Osteoblast (primary cell): Measurements from ENCODE around the gene ENOX1. TPM values are rescaled to one million over a fixed set of nuclear protein-coding genes. Genes with fewer than 3 reads are reported as not detected.
A peak's percentile ranks its signal among the peaks of the same experiment; 100 is the strongest.

Source experiments
- DNase-seq: peaks from one replicate; pipeline ENCODE4 v3.0.0; 2011; ENCODE audit warnings: low spot score, mixed read lengths; ENCODE audit not compliant: insufficient read length; ENCODE audit errors: missing footprints
- H2AFZ ChIP-seq: 2 replicates; pipeline ENCODE4 v1.6.0; 2011; ENCODE audit warnings: mild to moderate bottlenecking, low read length
- H3K27ac ChIP-seq: 2 replicates; pipeline ENCODE4 v1.5.1; 2011; ENCODE audit warnings: mild to moderate bottlenecking, low read depth, low read length, moderate library complexity
- H3K27me3 ChIP-seq: 2 replicates; pipeline ENCODE4 v1.6.0; 2012; ENCODE audit warnings: mild to moderate bottlenecking, control low read depth, inconsistent platforms, low read length, moderate library complexity; ENCODE audit not compliant: insufficient read depth
- H3K36me3 ChIP-seq: 2 replicates; pipeline ENCODE4 v1.5.1; 2011; ENCODE audit warnings: mild to moderate bottlenecking, low read length, control low read depth, moderate library complexity; ENCODE audit not compliant: insufficient read depth
- H3K4me1 ChIP-seq: 2 replicates; pipeline ENCODE4 v1.5.1; 2011; ENCODE audit warnings: mild to moderate bottlenecking, low read length, control low read depth, moderate library complexity; ENCODE audit not compliant: insufficient read depth
- H3K4me2 ChIP-seq: 2 replicates; pipeline ENCODE4 v1.6.0; 2011; ENCODE audit warnings: mild to moderate bottlenecking, low read length; ENCODE audit not compliant: insufficient read depth
- H3K4me3 ChIP-seq: fragments of 200-600 bp; sonication (generic); 3 replicates; pipeline ENCODE4 v1.5.1; 2012; ENCODE audit warnings: mild to moderate bottlenecking, low read length, inconsistent platforms; ENCODE audit not compliant: insufficient read depth
- H3K79me2 ChIP-seq: 2 replicates; pipeline ENCODE4 v1.6.0; 2012; ENCODE audit warnings: mild to moderate bottlenecking, low read length, control low read depth, inconsistent platforms; ENCODE audit not compliant: insufficient read depth
- H3K9me3 ChIP-seq: 2 replicates; pipeline ENCODE4 v1.5.1; 2011; ENCODE audit warnings: low read depth, low read length, control low read depth
- H4K20me1 ChIP-seq: 2 replicates; pipeline ENCODE4 v1.6.0; 2012; ENCODE audit warnings: mild to moderate bottlenecking, low read length, control low read depth; ENCODE audit not compliant: insufficient read depth
- total RNA-seq: library from RNA; depleted of rRNA; stranded (reverse); fragments of >200 nt; gene quantifications from 2 replicates; pipeline ENCODE4 v1.2.3, GENCODE V29; 2012
- TF ChIP-seq, protein P1 (sequence below): IDR thresholded peaks from 2 replicates; pipeline ENCODE4 v1.5.1; 2011; ENCODE audit warnings: mild to moderate bottlenecking, low read depth, low read length, moderate library complexity; ENCODE audit errors: extremely low read depth

The ENOX1 gene
- total RNA-seq, 1 donor = 5.4 TPM

DNA sequence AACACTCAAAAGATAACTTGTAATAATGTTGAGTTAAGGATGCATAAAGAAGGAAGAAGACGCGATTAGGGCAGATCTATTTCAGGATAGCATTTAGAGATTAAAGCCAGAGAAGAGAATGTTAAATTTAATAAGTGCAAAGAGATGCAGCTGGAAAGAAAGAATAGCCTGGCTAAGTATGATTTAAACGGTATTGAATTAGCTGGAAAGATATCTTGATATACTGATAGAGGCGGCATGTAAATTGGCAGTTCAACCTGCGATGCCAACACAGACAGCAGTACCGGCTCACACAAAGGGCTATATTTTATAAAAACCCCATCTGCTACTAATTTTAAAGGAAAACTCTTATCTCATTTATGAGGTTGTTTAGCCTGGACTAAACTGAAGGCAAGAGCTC lies 121.4 kb downstream of the ENOX1 start:
- peaks cover 22% of the 10 kb centered on the region for H3K4me1 ChIP-seq
- H3K27me3 ChIP-seq = no peaks in the 10 kb centered on the region
- no peaks in the 10 kb centered on the region for H4K20me1 ChIP-seq
- H3K79me2 ChIP-seq = no peaks in the 10 kb centered on the region
- peak overlapping the region; percentile 52 for H3K27ac ChIP-seq
- no peak overlapping the region for H3K4me3 ChIP-seq
- no peaks in the 10 kb centered on the region for H3K9me3 ChIP-seq
- H2AFZ ChIP-seq = peak overlapping the region; percentile 84
- TF ChIP-seq, protein P1, sequence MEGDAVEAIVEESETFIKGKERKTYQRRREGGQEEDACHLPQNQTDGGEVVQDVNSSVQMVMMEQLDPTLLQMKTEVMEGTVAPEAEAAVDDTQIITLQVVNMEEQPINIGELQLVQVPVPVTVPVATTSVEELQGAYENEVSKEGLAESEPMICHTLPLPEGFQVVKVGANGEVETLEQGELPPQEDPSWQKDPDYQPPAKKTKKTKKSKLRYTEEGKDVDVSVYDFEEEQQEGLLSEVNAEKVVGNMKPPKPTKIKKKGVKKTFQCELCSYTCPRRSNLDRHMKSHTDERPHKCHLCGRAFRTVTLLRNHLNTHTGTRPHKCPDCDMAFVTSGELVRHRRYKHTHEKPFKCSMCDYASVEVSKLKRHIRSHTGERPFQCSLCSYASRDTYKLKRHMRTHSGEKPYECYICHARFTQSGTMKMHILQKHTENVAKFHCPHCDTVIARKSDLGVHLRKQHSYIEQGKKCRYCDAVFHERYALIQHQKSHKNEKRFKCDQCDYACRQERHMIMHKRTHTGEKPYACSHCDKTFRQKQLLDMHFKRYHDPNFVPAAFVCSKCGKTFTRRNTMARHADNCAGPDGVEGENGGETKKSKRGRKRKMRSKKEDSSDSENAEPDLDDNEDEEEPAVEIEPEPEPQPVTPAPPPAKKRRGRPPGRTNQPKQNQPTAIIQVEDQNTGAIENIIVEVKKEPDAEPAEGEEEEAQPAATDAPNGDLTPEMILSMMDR = no peak
- peak overlapping the region; percentile 50 for H3K4me2 ChIP-seq
- no peak for DNase-seq
- H3K36me3 ChIP-seq = no peaks in the 10 kb centered on the region

DNA sequence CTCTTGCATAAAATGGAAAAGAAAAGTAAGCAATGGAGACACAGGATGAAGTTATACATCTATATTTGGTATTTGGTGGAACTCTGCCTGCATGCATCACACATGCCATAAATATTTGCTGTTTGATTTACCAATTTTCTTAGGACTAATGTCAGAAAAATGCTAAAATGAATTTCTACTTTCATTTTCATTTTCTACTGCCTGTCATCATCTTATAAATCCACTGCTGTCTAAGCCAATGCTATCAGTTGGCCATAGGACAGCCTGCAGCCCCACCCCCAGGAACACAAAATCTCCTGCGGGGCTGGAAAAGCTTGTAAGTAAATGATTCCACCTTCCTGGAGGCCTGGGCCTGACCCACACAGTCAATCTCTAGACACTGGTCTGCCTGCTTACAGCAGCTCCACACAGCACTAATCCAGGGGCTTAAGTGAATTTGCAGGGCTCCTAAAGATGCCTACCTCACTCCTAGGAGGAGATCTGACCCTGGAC lies 122.0 kb downstream of the ENOX1 start:
- TF ChIP-seq, protein P1 = no peak
- Histone ChIP-seq H3K27ac (peak overlapping the region; percentile 52), H4K20me1 (no peaks in the 10 kb centered on the region), H3K9me3 (no peaks in the 10 kb centered on the region), H3K4me2 (peak overlapping the region; percentile 50), H2AFZ (peak overlapping the region; percentile 84), H3K4me1 (peaks cover 22% of the 10 kb centered on the region), H3K36me3 (no peaks in the 10 kb centered on the region), H3K79me2 (no peaks in the 10 kb centered on the region), H3K27me3 (no peaks in the 10 kb centered on the region), H3K4me3 (no peak overlapping the region)
- no peak for DNase-seq

DNA sequence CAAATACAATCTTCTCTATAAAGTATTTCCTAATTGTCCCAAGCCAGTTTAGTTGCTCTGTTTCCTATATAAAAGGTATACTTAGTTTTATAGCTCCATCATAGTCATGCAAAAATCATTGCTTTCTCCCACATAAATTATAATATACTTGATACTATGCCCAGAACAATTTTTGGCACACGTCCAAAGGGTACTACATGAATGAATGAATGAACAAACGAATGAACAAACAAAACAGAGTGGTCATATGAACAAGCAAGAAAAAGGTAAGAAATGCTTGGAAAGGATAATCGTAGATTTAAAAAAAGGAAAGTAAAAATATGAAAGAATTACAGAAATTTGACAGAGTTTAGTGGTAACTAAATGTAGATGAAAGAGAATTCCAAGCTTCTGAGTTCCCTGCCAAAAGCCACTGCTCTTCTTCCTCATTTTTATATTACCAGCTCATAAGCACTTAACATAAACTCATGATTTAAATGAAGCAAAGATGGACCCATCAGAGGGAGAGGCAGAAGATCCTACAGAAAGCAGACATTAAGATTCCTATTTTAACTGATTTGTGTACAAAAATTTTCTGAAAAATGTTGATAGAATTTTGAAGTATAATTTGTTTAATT lies 123.2 kb downstream of the ENOX1 start:
- peaks cover 22% of the 10 kb centered on the region for H3K4me1 ChIP-seq
- TF ChIP-seq, protein P1 = no peak
- H3K9me3 ChIP-seq = no peaks in the 10 kb centered on the region
- DNase-seq = no peak
- H3K79me2 ChIP-seq = no peaks in the 10 kb centered on the region
- H3K36me3 ChIP-seq = no peaks in the 10 kb centered on the region
- H3K4me2 ChIP-seq = peak overlapping the region; percentile 46
- no peaks in the 10 kb centered on the region for H4K20me1 ChIP-seq
- no peaks in the 10 kb centered on the region for H3K27me3 ChIP-seq
- H3K27ac ChIP-seq = no peak overlapping the region
- H2AFZ ChIP-seq = no peak overlapping the region
- H3K4me3 ChIP-seq = no peak overlapping the region

DNA sequence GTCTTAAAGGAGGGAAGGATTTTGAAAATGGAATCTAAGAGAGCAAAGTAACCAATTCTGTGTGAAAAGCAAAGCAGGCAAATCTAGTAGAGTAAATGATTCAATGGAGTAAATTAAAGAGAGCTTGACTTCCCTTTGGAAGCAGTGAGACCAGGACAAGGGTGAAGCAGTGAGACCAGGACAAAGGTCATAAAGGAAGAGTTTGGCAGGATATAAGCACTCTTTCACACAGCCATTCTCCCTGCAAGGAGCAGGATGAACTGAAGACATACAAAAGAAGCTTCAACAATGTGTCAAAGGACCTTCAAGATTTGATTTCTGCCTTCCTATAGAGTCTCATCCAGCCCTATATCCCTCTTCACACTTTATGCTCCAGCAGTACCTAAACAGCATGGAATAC lies 123.8 kb downstream of the ENOX1 start:
- Histone ChIP-seq H2AFZ (peak overlapping the region; percentile 28), H3K27me3 (no peaks in the 10 kb centered on the region), H3K79me2 (no peaks in the 10 kb centered on the region), H3K4me2 (peak overlapping the region; percentile 46), H4K20me1 (no peaks in the 10 kb centered on the region), H3K9me3 (no peaks in the 10 kb centered on the region), H3K36me3 (no peaks in the 10 kb centered on the region), H3K4me3 (peak overlapping the region; percentile 18), H3K27ac (no peak overlapping the region), H3K4me1 (peaks cover 22% of the 10 kb centered on the region)
- DNase-seq = no peak
- TF ChIP-seq, protein P1 = no peak
